HG03060 (cell line): ENCODE measurements around the gene SSC5D.

Source experiments
- ATAC-seq: cut with Tn5 transposase; IDR thresholded peaks from one replicate; pipeline ENCODE4 v1.9.1; 2021; ENCODE audit warnings: low read depth, moderate number of reproducible peaks; ENCODE audit not compliant: unreplicated experiment

Gene SSC5D

GRCh38 chr19:55552206-55552605 lies 64.0 kb downstream of the SSC5D start:
- no peak for ATAC-seq

- no peak for ATAC-seq
Measured at GRCh38 chr19:55552620-55553019, 64.4 kb downstream of the SSC5D start.

- ATAC-seq: no peak
Measured at GRCh38 chr19:55553217-55554182, 65.3 kb downstream of the SSC5D start.

- no peak for ATAC-seq
Measured at GRCh38 chr19:55554302-55554701, 66.1 kb downstream of the SSC5D start.

GRCh38 chr19:55554741-55555152 lies 66.5 kb downstream of the SSC5D start:
- ATAC-seq: no peak

GRCh38 chr19:55559684-55560083 lies 71.4 kb downstream of the SSC5D start:
- no peak for ATAC-seq

GRCh38 chr19:55563261-55563690 lies 75.0 kb downstream of the SSC5D start:
- no peak for ATAC-seq

GRCh38 chr19:55566823-55567222 lies 78.6 kb downstream of the SSC5D start:
- ATAC-seq: no peak

- ATAC-seq: no peak
Measured at GRCh38 chr19:55567708-55568328, 79.6 kb downstream of the SSC5D start.
